Small intestine (tissue), 7 donors: ENCODE results near the gene BARHL1. TPM values are rescaled to one million over a fixed set of nuclear protein-coding genes. Genes with fewer than 3 reads are reported as not detected.

ENCODE experiments used
- DNase-seq, 2 donors: peaks; one replicate each; pipeline versions ENCODE4 v3.0.0 to v3.0.0-alpha.2; 2013
- FAIRE-seq: peaks from 2 replicates; lab custom pipeline; 2012; peaks lifted over from hg19 to GRCh38; lab: Jason Lieb, UNC
- H3K27ac ChIP-seq, 3 donors: one replicate each; pipeline ENCODE4 v1.5.1; 2013; ENCODE audit warnings: low read length in 2 of 3, mild to moderate bottlenecking in 2 of 3, control low read depth in 1 of 3, inconsistent platforms in 1 of 3, low read depth in 1 of 3, moderate library complexity in 1 of 3
- H3K27me3 ChIP-seq, 3 donors: one replicate each; pipeline ENCODE4 v1.6.1; 2013; ENCODE audit warnings: low read length in 3 of 3, inconsistent platforms in 1 of 3; ENCODE audit not compliant: control insufficient read depth in 3 of 3, insufficient read depth in 3 of 3
- H3K36me3 ChIP-seq, 3 donors: one replicate each; pipeline ENCODE4 v1.6.1; 2013; ENCODE audit warnings: low read length in 3 of 3, inconsistent platforms in 1 of 3, low read depth in 1 of 3, mild to moderate bottlenecking in 1 of 3, moderate library complexity in 1 of 3; ENCODE audit not compliant: control insufficient read depth in 3 of 3, insufficient read depth in 2 of 3
- H3K4me1 ChIP-seq, 3 donors: one replicate each; pipeline ENCODE4 v1.6.1; 2013; ENCODE audit warnings: low read length in 2 of 3, inconsistent platforms in 1 of 3, low read depth in 1 of 3, mild to moderate bottlenecking in 1 of 3, moderate library complexity in 1 of 3; ENCODE audit not compliant: control insufficient read depth in 3 of 3, insufficient read depth in 2 of 3
- H3K4me3 ChIP-seq, 3 donors: one replicate each; pipeline ENCODE4 v1.5.1; 2013; ENCODE audit warnings: low read length in 3 of 3, control low read depth in 1 of 3, inconsistent platforms in 1 of 3, low read depth in 1 of 3, mild to moderate bottlenecking in 1 of 3, moderate library complexity in 1 of 3
- H3K9me3 ChIP-seq, 2 donors: one replicate each; pipeline ENCODE4 v1.6.1; 2013; ENCODE audit warnings: low read depth in 1 of 2, low read length in 1 of 2; ENCODE audit not compliant: control insufficient read depth in 2 of 2, insufficient read depth in 1 of 2
- WGBS, 3 donors: extraction: QIAGEN DNeasy Blood & Tissue Kit; methylation state at CpG; one replicate each; pipeline ENCODE4 v1.1.7; 2013; 5-methylcytosine and 5-hydroxymethylcytosine counted together
- polyA plus RNA-seq, 4 donors: library from polyadenylated mRNA; stranded (reverse) in 3 of 4; unstranded in 1 of 4; fragments of 200-250 nt in 3 of 4; fragments of 120-200 nt in 1 of 4; gene quantifications; one replicate each; pipeline versions ENCODE4 v1.2.1 to v1.2.3, GENCODE V29; 2013
- donor health status: healthy with polysubstance abuse.
- donor health status: control.
- donor health status: control.
- donor health status: Bipolar disorder and iron deficiency.
- donor health status: healthy.

Gene BARHL1
- polyA plus RNA-seq, 4 donors = not detected

GRCh38 chr9:132600326-132600984, 18.0 kb downstream of the BARHL1 start:
- Histone ChIP-seq H3K4me3 (no peak overlapping the region), H3K27ac (no peak overlapping the region), H3K36me3 (peaks cover 0 to 46% (median 3%) of the 10 kb centered on the region in 3 donors), H3K27me3 (no peaks in the 10 kb centered on the region), H3K4me1 (no peaks in the 10 kb centered on the region), H3K9me3 (no peaks in the 10 kb centered on the region)
- FAIRE-seq (no peak), DNase-seq (no peak)
- WGBS, 3 donors = 86 to 94% (median 91%) methylated on average over 12 of the region's 12 CpGs

- no peak overlapping the region for H3K27ac ChIP-seq
- no peak for FAIRE-seq
- peaks cover 0 to 48% (median 2%) of the 10 kb centered on the region in 3 donors for H3K36me3 ChIP-seq
- H3K4me1 ChIP-seq = no peaks in the 10 kb centered on the region
- H3K4me3 ChIP-seq = no peak overlapping the region
- H3K9me3 ChIP-seq = no peaks in the 10 kb centered on the region
- H3K27me3 ChIP-seq = no peaks in the 10 kb centered on the region
- 65 to 94% (median 92%) methylated on average over 3 of the region's 3 CpGs for WGBS, 3 donors
- no peak for DNase-seq
Measured at GRCh38 chr9:132602207-132602606, 19.8 kb downstream of the BARHL1 start.

GRCh38 chr9:132605387-132605786, 23.0 kb downstream of the BARHL1 start:
- no peaks in the 10 kb centered on the region for H3K27me3 ChIP-seq
- H3K4me3 ChIP-seq = no peak overlapping the region
- peaks cover 0 to 60% (median 6%) of the 10 kb centered on the region in 3 donors for H3K36me3 ChIP-seq
- H3K9me3 ChIP-seq = no peaks in the 10 kb centered on the region
- FAIRE-seq = no peak
- no peak overlapping the region for H3K27ac ChIP-seq
- WGBS, 3 donors = 91 to 96% (median 94%) methylated on average over 6 of the region's 6 CpGs
- H3K4me1 ChIP-seq = no peaks in the 10 kb centered on the region
- DNase-seq = no peak

DNA sequence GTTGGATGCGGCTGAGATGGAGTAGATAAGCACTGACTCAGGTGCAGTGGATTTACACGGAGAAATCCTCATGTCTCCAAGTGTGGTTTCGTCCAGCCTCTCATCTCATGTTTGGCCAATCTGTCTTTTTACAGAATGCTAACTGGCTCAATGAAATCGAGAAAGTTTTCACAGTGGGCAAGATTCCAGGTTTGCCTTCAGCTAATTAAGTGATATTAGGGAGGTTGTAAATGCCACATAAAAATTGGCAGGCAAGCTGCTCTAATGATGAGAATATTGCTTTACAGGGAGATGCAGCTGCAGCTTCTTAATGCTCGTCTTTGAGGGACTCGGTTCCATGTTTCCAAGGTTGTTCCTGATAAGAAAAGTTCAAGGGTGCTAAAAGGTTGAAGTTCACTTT, 23.7 kb downstream of the BARHL1 start:
- H3K4me1 ChIP-seq = no peaks in the 10 kb centered on the region
- WGBS, 3 donors = 41 to 72% (median 50%) methylated on average over 6 of the region's 6 CpGs
- H3K36me3 ChIP-seq = peaks cover 1 to 63% (median 6%) of the 10 kb centered on the region in 3 donors
- no peak overlapping the region for H3K4me3 ChIP-seq
- no peaks in the 10 kb centered on the region for H3K9me3 ChIP-seq
- FAIRE-seq (no peak), DNase-seq (no peak)
- no peaks in the 10 kb centered on the region for H3K27me3 ChIP-seq
- H3K27ac ChIP-seq = no peak overlapping the region

DNA sequence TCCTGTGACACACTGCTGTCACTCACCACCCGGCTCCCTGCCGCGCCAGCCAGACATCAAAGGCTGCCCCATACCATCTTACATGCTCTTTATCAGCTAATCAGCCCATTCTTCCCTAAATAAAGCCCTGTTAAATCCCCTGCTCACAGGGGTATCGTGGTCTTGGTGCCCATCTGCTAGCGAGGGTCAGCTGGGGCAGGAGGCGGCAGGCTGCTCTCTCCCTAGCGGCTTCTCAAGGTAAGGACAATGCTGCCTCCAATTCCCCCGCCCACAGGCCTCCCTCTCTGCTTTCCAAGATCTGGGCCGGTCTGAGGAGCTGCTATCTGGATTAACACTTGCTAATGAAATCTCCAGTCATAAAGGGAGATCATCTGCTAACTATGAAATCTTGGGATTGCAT, 26.8 kb downstream of the BARHL1 start:
- DNase-seq = no peak
- Histone ChIP-seq H3K4me1 (no peaks in the 10 kb centered on the region), H3K9me3 (no peaks in the 10 kb centered on the region), H3K27me3 (no peaks in the 10 kb centered on the region), H3K27ac (no peak overlapping the region), H3K36me3 (peaks cover 5 to 60% (median 6%) of the 10 kb centered on the region in 3 donors), H3K4me3 (no peak overlapping the region)
- WGBS, 3 donors = 94 to 97% (median 95%) methylated on average over 9 of the region's 9 CpGs
- no peak for FAIRE-seq

DNA sequence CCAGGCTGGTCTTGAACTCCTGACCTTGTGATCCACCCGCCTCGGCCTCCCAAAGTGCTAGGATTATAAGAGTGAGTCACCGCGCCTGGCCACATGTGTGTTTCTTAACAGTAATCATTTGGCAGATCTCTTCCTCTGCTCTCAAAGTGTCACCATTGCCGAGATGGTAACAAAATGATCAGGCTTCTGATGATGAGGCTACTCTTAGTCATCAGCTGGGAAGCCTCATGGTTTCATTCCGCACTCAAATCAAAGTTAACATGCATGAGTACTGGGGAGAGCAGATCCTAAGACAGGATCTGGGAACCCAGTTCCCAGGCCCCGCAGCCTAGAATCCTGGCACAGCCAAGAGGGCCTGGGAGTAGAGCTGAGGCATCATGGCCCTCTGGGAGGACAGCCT, 27.4 kb downstream of the BARHL1 start:
- FAIRE-seq = no peak
- H3K36me3 ChIP-seq = peaks cover 6 to 64% (median 7%) of the 10 kb centered on the region in 3 donors
- no peaks in the 10 kb centered on the region for H3K9me3 ChIP-seq
- no peaks in the 10 kb centered on the region for H3K4me1 ChIP-seq
- H3K27me3 ChIP-seq = no peaks in the 10 kb centered on the region
- WGBS, 3 donors = 89 to 93% (median 92%) methylated on average over 7 of the region's 7 CpGs
- DNase-seq = no peak
- no peak overlapping the region for H3K4me3 ChIP-seq
- H3K27ac ChIP-seq = no peak overlapping the region

GRCh38 chr9:132610661-132611060, 28.3 kb downstream of the BARHL1 start:
- Histone ChIP-seq H3K27me3 (no peaks in the 10 kb centered on the region), H3K27ac (no peak overlapping the region), H3K9me3 (no peaks in the 10 kb centered on the region), H3K36me3 (peaks cover 6 to 61% (median 9%) of the 10 kb centered on the region in 3 donors), H3K4me3 (no peak overlapping the region), H3K4me1 (no peaks in the 10 kb centered on the region)
- FAIRE-seq = no peak
- WGBS, 3 donors = 89 to 94% (median 93%) methylated on average over 12 of the region's 12 CpGs
- no peak for DNase-seq

DNA sequence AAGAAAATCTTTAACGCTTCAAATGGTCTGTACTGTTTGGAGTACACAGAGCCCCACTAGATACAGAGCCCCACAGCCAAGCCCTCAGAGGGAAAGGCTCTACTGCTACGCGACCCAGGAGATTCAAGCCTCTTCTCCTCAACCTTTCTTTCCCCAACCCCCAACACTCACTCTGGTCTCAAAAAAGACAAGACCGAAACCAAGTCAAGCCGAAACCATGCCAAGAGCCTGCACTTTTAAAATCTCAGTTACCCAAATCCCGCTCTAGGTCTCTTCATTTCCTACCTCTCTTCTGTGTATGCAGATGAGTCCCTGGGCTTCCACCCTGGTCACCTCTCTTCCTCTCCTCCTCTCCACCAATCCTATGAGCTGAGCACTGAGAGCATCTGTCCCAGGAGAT, 31.9 kb downstream of the BARHL1 start:
- DNase-seq (no peak), FAIRE-seq (no peak)
- Histone ChIP-seq H3K4me1 (no peaks in the 10 kb centered on the region), H3K27me3 (no peaks in the 10 kb centered on the region), H3K27ac (no peak overlapping the region), H3K9me3 (no peaks in the 10 kb centered on the region), H3K36me3 (peaks cover 4 to 50% (median 9%) of the 10 kb centered on the region in 3 donors), H3K4me3 (no peak overlapping the region)
- WGBS, 3 donors = 78 to 85% (median 80%) methylated on average over 6 of the region's 6 CpGs

GRCh38 chr9:132615774-132616173, 33.4 kb downstream of the BARHL1 start:
- Histone ChIP-seq H3K4me1 (no peaks in the 10 kb centered on the region), H3K27ac (no peak overlapping the region), H3K36me3 (peaks cover 4 to 40% (median 9%) of the 10 kb centered on the region in 3 donors), H3K9me3 (no peaks in the 10 kb centered on the region), H3K4me3 (no peak overlapping the region), H3K27me3 (no peaks in the 10 kb centered on the region)
- 89 to 97% (median 94%) methylated on average over 2 of the region's 2 CpGs for WGBS, 3 donors
- FAIRE-seq (no peak), DNase-seq (no peak)
